ENCODE data around the gene UTP11. TPM values are rescaled to one million over a fixed set of nuclear protein-coding genes. Genes with fewer than 3 reads are reported as not detected.

UTP11 gene
- polyA plus RNA-seq, 1 experiment = 18.3 TPM

- DNase-seq (ENCODE audit: low read depth) = no peak
- TF ChIP-seq CTCF (IDR thresholded peaks at IDR 0.05; ENCODE audit: insufficient read depth, low read depth, low read length) = no peak
- ChIA-PET POLR2A (no interaction called here), CTCF (interaction anchor here (1.2 to 1.7 kb wide), 2 partner anchors 16 to 20 kb away, joined by 3 to 12 read pairs; no protein-coding TSS in a partner anchor)
- H3K27me3 ChIP-seq (ENCODE audit: control insufficient read depth, insufficient read depth, low read length) = no peaks in the 10 kb centered on the region
- no peak overlapping the region for H3K4me3 ChIP-seq (ENCODE audit: low read depth, low read length)
- H3K36me3 ChIP-seq (ENCODE audit: control insufficient read depth, insufficient read depth, low read length) = peaks cover 17% of the 10 kb centered on the region
Observed at GRCh38 chr1:37998913-37999429, 13.6 kb upstream of the UTP11 start.

GRCh38 chr1:37999430-38000232 lies 12.9 kb upstream of the UTP11 start:
- Histone ChIP-seq H3K4me3 (ENCODE audit: low read depth, low read length) (no peak overlapping the region), H3K36me3 (ENCODE audit: control insufficient read depth, insufficient read depth, low read length) (peaks cover 17% of the 10 kb centered on the region), H3K27me3 (ENCODE audit: control insufficient read depth, insufficient read depth, low read length) (no peaks in the 10 kb centered on the region)
- no peak for DNase-seq (ENCODE audit: low read depth)
- POLR2A ChIA-PET = interaction anchor here (1.2 kb wide), 1 partner anchor 12 kb away, joined by 5 read pairs; no protein-coding TSS in a partner anchor
- CTCF ChIA-PET = interaction anchor here (1.2 to 2.5 kb wide), 4 partner anchors 9 to 19 kb away, joined by 3 to 14 read pairs (median 11); partner anchors contain the start of gene SF3A3
- no peak for TF ChIP-seq CTCF (IDR thresholded peaks at IDR 0.05; ENCODE audit: insufficient read depth, low read depth, low read length)

DNA sequence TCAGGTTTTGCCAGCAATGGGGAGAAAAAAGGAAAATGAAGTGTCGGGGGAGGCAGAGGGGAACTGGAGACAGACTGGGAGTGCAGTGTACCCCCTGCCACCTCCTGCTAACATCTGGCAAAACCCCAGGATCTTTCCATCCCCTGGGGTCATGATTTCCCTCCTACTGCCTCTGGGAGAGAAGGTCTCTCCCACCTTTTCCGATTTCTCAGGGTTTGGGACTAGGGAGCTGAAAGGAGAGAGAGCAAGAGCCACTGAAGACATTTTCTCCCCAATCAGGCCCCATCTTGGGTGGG lies 12.4 kb upstream of the UTP11 start:
- Histone ChIP-seq H3K4me3 (ENCODE audit: low read depth, low read length) (no peak overlapping the region), H3K36me3 (ENCODE audit: control insufficient read depth, insufficient read depth, low read length) (peaks cover 17% of the 10 kb centered on the region), H3K27me3 (ENCODE audit: control insufficient read depth, insufficient read depth, low read length) (no peaks in the 10 kb centered on the region)
- DNase-seq (ENCODE audit: low read depth) = no peak
- ChIA-PET CTCF (interaction anchor here (1.2 to 2.5 kb wide), 4 partner anchors 10 to 19 kb away, joined by 3 to 14 read pairs (median 11); partner anchors contain the start of gene SF3A3), POLR2A (interaction anchor here (0.6 to 1.2 kb wide), 2 partner anchors 12 to 1637 kb away, joined by 4 to 5 read pairs; no protein-coding TSS in a partner anchor)
- TF ChIP-seq CTCF (IDR thresholded peaks at IDR 0.05; ENCODE audit: insufficient read depth, low read depth, low read length) = no peak

GRCh38 chr1:38000529-38001455 lies 11.7 kb upstream of the UTP11 start:
- POLR2A ChIA-PET = interaction anchor here (0.6 to 1.2 kb wide), 2 partner anchors 11 to 1637 kb away, joined by 4 to 5 read pairs; no protein-coding TSS in a partner anchor
- H3K27me3 ChIP-seq (ENCODE audit: control insufficient read depth, insufficient read depth, low read length) = no peaks in the 10 kb centered on the region
- no peak for TF ChIP-seq CTCF (IDR thresholded peaks at IDR 0.05; ENCODE audit: insufficient read depth, low read depth, low read length)
- H3K4me3 ChIP-seq (ENCODE audit: low read depth, low read length) = no peak overlapping the region
- DNase-seq (ENCODE audit: low read depth) = no peak
- CTCF ChIA-PET = interaction anchor here (1.2 to 2.5 kb wide), 4 partner anchors 10 to 18 kb away, joined by 3 to 14 read pairs (median 11); partner anchors contain the start of gene SF3A3
- peaks cover 17% of the 10 kb centered on the region for H3K36me3 ChIP-seq (ENCODE audit: control insufficient read depth, insufficient read depth, low read length)
